ENCODE results near the gene POC1A.
"Not testable (repeated sequence)": the region's sequence is repeated elsewhere in the genome, so short reads cannot be mapped to it uniquely, and the experiment has no call there.

Gene POC1A

GRCh38 chr3:52051444-52051843, 102.8 kb downstream of the POC1A start:
- DNase-seq (ENCODE audit: low read depth in 3 of 3, low spot score in 1 of 3), result no peak

- DNase-seq (ENCODE audit: low read depth in 3 of 3, low spot score in 1 of 3), result no peak
Observed at GRCh38 chr3:52050571-52050970, 103.7 kb downstream of the POC1A start.

DNA sequence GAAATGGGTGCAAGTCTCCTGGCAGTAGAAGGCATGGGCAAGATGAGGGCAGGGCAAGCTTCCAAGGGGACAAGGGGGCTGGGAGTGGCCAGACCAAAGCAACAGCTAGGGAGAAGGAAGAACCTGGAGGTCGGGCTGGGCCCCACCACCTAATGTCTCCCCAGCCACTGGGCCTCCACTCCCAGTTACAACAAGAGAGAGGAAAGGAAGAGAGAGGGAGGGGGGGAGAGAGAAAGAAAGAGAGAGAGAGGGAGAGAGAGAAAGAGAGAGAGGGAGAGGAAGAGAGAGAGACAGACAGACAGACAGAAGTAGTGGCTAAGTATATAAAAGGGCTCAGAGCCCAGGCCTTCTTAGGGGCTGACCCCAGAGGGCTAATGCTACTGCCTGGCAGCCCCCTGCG, 104.7 kb downstream of the POC1A start:
- no peak for DNase-seq (ENCODE audit: low read depth in 3 of 3, low spot score in 1 of 3)

- no peak for DNase-seq (ENCODE audit: low read depth in 3 of 3, low spot score in 1 of 3)
Observed at GRCh38 chr3:52047295-52047960, 106.8 kb downstream of the POC1A start.

- no peak for DNase-seq (ENCODE audit: low read depth in 3 of 3, low spot score in 1 of 3)
Observed at GRCh38 chr3:52046902-52047239, 107.4 kb downstream of the POC1A start.

- DNase-seq (ENCODE audit: low read depth in 3 of 3, low spot score in 1 of 3), result no peak
Observed at GRCh38 chr3:52046186-52046901, 107.9 kb downstream of the POC1A start.

DNA sequence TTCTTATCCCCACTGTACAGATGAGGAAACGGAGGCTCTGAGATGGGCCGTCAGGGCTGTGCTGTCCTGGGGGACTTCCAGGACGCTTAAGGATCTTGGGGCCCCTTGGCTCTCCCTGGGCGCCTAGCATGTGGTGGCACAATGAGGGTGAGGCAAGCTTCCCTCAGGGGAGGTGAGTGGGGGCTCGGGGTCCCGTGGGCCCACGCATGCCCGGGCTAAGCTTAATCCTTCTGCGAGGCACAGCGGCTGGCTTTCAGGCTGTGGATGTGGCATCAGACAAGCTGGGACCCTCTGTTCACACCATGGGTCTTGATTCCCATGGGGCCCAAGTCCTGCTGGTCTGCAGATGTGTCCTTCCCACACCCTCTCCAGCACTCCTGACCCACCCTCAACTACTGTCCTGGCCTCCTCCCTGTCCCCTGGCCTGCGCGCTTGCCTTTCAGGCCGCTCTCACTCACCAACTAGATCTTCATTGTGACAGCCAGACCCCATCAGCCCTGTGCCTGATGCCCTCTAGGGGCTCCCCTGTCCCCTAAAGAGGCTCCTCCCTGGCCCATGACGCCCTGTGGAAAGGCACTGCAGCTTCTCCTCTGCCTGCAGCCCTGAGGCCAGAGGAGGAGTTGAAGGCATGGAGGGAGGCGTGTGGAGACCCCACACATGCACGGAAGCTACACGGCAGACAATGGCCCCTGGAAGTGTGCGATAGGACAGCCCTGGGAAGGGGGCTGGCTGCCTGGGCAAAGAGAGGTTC, 109.2 kb downstream of the POC1A start:
- no peak for DNase-seq (ENCODE audit: low read depth in 3 of 3, low spot score in 1 of 3)

- DNase-seq (ENCODE audit: low read depth in 3 of 3, low spot score in 1 of 3), result no peak
Observed at GRCh38 chr3:52043750-52044149, 110.5 kb downstream of the POC1A start.

DNA sequence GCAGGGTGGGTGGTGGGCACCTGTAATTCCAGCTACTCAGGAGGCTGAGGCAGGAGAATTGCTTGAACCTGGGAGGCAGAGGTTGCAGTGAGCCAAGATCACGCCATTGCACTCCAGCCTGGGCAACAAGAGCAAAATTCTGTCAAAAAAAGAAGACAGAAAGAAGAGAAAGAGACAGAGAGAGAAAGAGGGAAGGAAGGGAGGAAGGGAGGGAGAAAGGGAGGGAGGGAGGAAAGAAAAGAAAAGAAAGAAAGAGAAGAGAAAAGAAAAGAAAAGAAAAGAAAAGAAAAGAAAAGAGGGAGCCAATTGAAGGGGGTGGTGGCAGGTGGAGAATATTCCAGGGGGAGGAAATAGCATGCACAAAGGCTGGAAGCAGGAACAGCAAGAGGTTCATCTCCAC, 111.2 kb downstream of the POC1A start:
- DNase-seq (ENCODE audit: low read depth in 3 of 3, low spot score in 1 of 3), result not testable (repeated sequence)

DNA sequence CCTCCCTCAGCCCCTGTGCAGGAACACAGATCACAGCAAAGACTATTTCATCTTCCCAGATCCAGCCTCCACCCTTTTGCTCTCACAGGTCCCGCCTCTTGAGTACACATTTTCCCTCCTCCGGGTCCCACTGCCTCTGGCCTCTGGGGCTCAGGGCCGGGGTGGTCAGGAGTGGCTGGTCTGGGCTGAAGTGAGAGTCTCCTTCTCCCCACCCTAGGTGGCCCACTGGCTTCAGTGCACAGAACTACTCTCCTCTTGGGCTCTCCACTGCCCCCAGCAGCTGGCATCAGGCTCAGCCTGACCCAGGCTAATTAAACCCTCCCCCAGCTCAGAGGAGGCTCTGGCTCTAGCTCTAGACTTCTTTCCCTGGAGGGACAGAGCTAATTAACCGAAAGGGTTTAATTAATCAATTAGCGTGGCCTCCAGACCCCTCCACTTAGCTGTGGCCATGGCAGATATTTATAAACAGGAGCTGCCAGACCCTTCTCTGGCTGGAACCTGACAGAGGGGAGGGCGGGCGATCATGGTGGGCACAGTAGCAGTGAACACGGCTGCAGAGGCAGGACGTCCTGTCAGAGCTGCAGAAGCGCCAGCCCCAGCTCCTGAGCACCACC, 113.0 kb downstream of the POC1A start:
- DNase-seq (ENCODE audit: low read depth in 3 of 3, low spot score in 1 of 3), result no peak

DNA sequence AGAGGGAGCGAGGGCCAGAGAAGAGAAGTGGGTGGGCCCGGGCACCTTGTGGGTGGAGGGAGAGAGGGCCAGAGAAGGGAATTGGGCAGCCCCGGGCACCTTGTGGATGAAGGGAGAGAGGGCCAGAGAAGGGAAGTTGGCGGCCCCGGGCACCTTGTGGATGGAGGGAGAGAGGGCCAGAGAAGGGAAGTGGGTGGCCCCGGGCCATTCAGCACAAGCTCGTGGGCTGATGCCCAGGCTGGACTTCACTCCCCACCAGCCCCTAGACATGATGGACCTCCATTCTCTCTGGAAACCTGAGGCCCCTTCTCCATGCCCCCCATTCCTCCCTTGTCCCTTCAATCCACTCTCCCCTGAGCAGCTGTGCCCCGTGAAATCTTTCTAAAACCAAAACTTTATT, 113.6 kb downstream of the POC1A start:
- no peak for DNase-seq (ENCODE audit: low read depth in 3 of 3, low spot score in 1 of 3)

DNA sequence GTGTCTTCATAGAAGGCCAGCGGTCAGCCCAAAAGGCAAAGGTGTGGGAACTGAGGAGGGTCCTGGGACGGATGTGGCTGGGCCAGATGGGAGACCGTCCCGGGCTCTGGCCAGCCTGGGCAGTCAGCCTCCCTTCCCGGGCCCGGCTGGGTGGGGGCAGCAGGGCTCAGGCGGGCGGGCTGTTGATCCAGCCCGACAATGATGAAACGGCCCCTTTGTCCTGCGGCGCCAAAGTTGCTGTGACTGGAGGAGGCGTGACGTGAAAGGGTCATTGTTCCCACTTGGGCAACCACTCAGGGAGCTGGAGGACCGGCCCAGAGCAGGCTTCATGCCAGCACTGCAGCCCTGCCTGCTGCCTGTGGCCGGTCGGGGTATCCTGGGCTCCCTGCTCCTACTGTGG, 114.4 kb downstream of the POC1A start:
- DNase-seq (ENCODE audit: low read depth in 3 of 3, low spot score in 1 of 3), result no peak

DNA sequence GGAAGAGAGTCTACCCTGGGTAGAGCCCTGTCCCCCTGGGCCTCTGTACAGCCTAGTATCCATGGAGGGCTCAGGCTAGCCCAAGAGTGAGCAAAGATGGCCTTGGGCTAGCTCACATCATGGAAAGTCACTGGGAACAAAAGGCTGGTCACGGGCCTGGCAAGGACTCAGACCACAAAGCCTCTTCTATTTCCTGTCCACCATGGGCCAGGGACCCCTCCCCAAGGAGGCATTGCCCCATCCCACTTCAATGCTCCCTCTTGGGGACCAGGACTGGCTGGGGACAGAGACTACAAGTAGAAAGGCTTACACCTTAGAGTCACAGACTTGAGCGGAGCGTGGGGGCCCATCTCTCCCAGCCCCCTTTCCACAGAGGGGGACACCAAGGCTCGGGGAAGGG, 114.8 kb downstream of the POC1A start:
- DNase-seq (ENCODE audit: low read depth in 3 of 3, low spot score in 1 of 3), result no peak

GRCh38 chr3:52038227-52038626, 116.0 kb downstream of the POC1A start:
- DNase-seq (ENCODE audit: low read depth in 3 of 3, low spot score in 1 of 3), result no peak

GRCh38 chr3:52037291-52037690, 116.9 kb downstream of the POC1A start:
- DNase-seq (ENCODE audit: low read depth in 3 of 3, low spot score in 1 of 3), result no peak

GRCh38 chr3:52036829-52037228, 117.4 kb downstream of the POC1A start:
- no peak for DNase-seq (ENCODE audit: low read depth in 3 of 3, low spot score in 1 of 3)

DNA sequence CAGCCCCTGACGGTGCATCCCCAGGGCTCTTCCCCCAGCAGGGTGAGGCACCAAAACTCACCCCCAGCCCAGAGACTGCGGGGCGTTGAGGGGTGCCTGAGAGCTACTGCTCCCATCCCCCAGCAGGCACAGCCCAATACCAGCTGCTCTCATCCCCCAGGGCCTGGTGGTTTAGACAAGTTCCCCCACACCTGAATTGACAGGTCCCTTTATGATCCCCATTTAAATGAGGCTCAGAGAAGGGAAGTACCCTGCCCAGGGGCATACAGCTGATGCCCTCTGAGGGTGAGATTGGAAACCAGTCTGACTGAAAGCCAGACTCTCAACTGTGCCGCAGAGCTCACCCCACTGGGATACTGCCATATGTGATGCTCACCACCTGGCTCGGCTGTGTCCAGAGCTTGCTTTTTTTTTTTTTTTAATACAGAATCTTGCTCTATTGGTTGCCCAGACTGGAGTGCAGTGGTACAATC, 118.0 kb downstream of the POC1A start:
- DNase-seq (ENCODE audit: low read depth in 3 of 3, low spot score in 1 of 3), result no peak

DNA sequence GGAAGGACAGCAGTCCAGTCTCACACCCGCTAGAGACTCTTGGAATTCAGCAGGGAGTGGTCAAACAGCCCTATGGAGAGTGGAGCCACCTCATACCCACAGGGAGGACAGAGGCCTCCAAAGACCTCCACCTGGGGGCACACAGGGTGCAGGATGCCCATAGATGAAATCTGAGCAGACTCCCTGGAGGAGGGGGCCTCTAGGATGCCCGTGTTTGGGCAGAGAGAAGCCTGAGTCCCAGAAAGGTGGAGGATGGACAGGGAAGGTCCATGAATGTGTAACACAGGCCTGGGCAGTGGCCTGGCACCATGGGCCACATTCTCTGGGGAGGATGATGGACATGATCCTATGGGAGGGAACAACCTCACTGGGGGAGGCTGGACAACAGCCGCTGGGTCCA, 119.6 kb downstream of the POC1A start:
- DNase-seq (ENCODE audit: low read depth in 3 of 3, low spot score in 1 of 3), result no peak

DNA sequence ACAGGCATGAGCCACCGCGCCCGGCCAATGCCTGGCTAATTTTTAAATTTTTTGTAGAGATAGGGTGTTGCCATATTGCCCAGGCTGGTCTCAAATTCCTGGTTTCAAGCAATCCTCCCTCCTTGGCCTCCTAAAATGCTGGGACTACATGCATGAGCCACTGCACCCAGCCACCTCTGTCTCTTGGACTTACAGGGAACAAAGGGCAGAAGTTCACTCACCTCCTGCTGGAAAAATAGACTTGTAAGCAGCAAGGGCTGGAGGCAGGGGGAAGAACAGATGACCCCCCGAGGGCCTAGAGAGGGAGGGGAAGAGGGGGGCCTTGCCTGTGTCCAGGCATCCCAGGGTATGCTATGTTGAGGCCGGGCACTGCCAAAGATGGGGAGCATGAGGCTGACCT, 120.0 kb downstream of the POC1A start:
- DNase-seq (ENCODE audit: low read depth in 3 of 3, low spot score in 1 of 3), result no peak

GRCh38 chr3:52033748-52034147, 120.5 kb downstream of the POC1A start:
- not testable (repeated sequence) for DNase-seq (ENCODE audit: low read depth in 3 of 3, low spot score in 1 of 3)

DNA sequence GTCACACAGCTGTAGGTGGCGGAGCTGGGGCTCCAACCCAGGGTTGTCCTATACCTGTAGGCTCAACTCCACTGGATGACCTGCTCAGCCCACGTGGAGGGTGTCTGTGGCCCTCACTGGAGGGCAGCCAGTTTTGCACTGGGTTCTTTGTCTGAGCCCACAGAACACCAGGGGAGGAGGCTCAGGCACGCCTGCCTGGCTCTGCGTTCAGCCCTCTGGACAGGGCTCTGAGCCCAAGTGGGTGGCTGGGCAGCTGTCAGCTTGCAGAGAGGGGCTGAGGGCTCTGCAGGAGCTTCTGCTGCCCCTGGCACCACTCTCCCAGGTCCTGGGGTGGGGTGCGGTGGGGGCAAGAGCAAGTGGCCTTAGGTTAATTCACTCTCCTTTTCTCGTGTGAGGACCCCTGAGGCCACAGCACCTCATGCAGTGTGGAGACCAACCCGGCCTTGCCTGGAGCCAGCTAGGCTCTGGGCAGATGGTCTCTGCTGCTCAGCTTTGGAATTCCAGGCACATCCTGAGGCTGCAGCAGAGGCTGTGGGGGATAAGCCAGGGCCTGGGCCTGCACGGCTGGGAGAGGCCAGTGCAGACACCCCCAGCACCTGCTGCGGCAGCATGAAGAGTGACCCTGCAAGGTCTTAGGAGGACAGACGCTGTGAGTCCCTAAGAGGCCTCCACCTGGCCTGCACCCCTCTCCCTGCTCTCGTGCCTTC, 121.4 kb downstream of the POC1A start:
- DNase-seq (ENCODE audit: low read depth in 3 of 3, low spot score in 1 of 3), result no peak

Measured in stimulated activated CD4-positive, alpha-beta T cell treated with anti-CD3 and anti-CD28 coated beads, TNF-alpha, amount 100 ng/mL, for 1 hour (primary cell).